CD4-positive, alpha-beta T cell treated with Interleukin-6 at 100 ng/mL for 8 hours (primary cell): ENCODE data around the gene SPEG.

Experiments used
- DNase-seq: peaks from one replicate; pipeline ENCODE4 v3.0.0-alpha.2; 2020; ENCODE audit warnings: mixed read lengths, low spot score

Gene SPEG

GRCh38 chr2:219480004-219480403, 45.4 kb downstream of the SPEG start:
- no peak for DNase-seq

- no peak for DNase-seq
These were observed 48.2 kb downstream of the SPEG start for GRCh38 chr2:219482674-219483405.

- no peak for DNase-seq
These were observed 49.1 kb downstream of the SPEG start for GRCh38 chr2:219483451-219484342.

GRCh38 chr2:219484343-219485200, 49.9 kb downstream of the SPEG start:
- DNase-seq, result no peak

GRCh38 chr2:219485201-219485580, 50.5 kb downstream of the SPEG start:
- DNase-seq, result no peak

GRCh38 chr2:219486380-219486959, 51.8 kb downstream of the SPEG start:
- no peak for DNase-seq

- no peak for DNase-seq
These were observed 53.7 kb downstream of the SPEG start for GRCh38 chr2:219488149-219488843.

GRCh38 chr2:219488844-219489194, 54.2 kb downstream of the SPEG start:
- no peak for DNase-seq

GRCh38 chr2:219489315-219489714, 54.7 kb downstream of the SPEG start:
- no peak for DNase-seq

GRCh38 chr2:219490186-219490585, 55.5 kb downstream of the SPEG start:
- no peak for DNase-seq

GRCh38 chr2:219490600-219491130, 56.0 kb downstream of the SPEG start:
- no peak for DNase-seq

GRCh38 chr2:219491278-219491963, 56.8 kb downstream of the SPEG start:
- DNase-seq, result no peak

- no peak for DNase-seq
These were observed 57.9 kb downstream of the SPEG start for GRCh38 chr2:219492575-219492974.

- DNase-seq, result no peak
These were observed 58.4 kb downstream of the SPEG start for GRCh38 chr2:219493086-219493485.

- DNase-seq, result no peak
These were observed 60.4 kb downstream of the SPEG start for GRCh38 chr2:219494952-219495530.

GRCh38 chr2:219495531-219496122, 61.0 kb downstream of the SPEG start:
- peak; percentile 39 for DNase-seq

GRCh38 chr2:219496247-219496824, 61.7 kb downstream of the SPEG start:
- no peak for DNase-seq

- DNase-seq, result no peak
These were observed 62.3 kb downstream of the SPEG start for GRCh38 chr2:219496825-219497494.
